IPS DF 4.7 (cell line): ENCODE data around the gene NBL1.
A peak's percentile ranks its signal among the peaks of the same experiment; 100 is the strongest.

ENCODE experiments used
- DNase-seq: peaks from one replicate; pipeline ENCODE4 v3.0.0-alpha.2; 2013; ENCODE audit warnings: low spot score; ENCODE audit errors: extremely low read depth

NBL1 gene

DNA sequence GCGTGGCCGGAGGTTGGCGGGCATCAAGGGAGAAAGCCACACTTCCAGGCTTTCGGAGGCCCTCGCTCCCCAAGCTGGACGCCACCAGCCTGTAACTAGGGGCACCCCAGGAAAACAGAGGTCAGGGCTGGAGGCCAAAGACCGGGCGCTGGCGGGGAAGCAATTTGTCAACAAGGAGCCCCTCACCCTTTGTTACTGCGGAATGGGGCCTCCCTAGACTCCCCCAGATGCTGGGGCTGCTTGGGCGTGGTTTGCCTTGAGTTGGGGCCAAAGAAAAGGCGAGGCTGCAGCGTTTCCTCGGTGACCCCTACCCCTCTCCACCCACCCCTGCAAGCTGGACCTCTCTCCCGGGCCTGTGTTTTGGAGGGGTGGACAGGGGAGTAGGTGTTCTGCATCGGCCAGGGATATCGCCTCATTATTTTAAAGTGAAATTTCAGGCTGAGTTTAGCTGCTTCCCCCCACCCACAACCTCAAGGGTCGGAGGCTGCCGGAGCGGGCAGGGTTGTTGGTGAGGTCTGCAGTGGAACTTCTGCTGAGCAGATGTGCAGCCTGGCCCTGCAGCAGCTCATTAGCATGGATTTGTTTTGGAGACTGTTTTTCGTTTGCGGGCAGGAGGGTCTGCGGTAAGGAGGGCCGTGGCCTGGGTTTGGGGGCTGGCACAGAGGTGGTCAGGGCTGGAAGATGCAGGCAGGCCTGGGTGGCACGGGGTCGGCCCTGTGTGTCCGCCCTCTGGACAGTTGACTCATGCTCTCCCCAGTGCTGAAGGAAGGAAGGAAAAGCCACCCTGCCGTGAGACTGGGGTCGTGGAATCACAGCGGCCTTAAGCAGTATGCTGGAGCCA, 1.5 kb downstream of the NBL1 start:
- DNase-seq, result no peak

DNA sequence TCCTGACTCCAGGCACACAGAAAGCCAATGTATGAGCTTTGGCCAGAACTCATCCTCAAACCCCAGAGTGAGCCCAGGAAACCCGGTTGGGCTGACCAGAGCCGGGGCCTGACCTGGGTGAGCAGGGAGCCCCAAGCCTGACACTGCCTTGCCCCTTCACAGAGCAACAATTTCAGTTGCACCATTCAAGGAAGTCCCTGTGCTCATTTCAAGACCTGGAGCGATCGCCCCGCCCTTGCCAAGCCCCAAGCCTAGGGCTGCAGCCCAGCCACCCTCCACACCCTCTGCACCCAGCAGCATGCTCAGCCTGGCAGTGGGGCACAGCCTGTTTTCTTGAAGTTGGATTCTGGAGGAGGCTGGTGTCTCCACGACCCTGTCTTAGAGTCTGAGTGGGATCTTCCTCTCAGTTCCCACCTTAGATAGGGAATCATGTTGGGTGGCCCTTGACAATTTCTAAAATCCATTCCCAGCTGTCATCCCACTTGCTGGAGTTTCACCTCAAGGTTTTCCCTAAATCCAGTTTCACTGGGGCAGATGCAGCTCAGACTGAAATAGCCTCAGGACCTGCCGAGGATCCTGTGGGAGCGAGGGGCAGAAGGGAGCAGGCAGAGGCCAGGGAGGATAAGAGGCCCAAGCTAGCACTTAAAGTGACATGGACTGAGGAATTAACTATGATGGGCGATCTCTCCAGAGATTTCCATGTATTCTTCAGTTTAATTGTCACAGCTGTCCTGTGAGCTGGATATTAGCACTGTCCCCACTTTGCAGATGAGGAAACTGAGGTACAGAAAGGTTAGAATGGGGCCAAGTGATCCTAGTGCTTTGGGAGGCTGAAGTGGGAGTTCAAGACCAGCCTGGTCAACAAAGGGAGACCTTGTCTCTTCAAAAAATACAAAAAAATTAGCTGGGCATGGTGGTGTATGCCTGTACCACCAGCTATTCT, 2.5 kb downstream of the NBL1 start:
- DNase-seq, result no peak

DNA sequence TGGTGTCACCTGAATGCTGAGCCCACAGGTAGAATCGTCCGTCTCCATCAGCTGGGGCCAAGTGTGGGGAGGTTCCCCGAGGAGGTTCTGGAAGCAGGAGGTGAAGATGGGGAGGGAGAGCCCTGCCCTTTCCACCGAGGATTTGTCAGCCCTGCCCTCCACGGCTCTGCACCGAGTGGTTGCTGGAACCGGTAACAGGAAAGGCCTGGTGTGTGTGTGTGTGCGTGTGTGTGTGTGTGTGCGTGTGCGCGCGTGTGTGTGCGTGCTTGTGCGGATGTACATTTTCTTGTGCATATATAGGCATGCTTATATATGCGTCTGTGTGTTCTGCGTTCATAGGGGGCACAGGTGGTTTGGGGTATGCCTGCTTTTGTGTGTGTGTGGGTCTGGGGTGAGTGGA, 3.5 kb downstream of the NBL1 start:
- no peak for DNase-seq

DNA sequence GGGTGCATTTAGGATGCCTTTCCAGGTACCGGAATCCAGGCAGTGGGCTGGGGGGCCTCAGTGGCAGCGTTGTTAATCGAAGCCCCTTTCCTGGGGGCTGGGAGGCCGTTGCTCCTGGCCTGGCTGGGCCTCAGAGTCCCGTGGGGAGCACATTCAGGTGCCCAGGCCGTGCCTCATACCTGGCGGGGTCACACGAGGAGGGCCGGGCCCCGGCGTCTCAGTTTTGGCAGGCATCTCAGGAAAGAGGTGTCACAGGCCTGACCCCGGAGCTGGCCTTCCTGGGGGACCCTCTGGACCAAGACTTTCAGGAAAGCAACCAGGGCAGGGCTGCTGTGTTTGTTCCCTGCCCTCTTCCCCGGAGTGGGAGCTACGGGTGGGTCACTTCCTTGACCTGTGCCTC, 4.1 kb downstream of the NBL1 start:
- no peak for DNase-seq

DNA sequence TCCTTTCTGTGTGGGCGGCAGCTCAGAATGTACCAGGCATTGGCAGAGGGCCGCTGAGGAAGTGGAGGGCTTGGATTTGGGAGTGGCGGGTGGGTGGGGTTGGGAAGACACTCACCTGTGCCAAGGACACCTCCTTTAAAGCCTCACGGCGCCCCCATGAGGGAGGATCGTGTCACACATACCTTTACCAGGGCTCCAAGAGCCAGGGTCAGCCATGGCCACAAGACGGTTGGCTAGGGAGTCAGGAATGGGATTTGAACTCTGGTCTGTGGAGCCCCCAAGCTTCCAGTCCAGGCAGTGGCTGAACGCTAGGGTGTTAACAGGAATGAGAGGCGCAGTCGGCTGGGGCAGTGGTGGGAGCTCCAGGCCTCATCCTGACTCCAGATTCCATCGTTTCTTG, 4.6 kb downstream of the NBL1 start:
- peak; percentile 76 for DNase-seq

DNA sequence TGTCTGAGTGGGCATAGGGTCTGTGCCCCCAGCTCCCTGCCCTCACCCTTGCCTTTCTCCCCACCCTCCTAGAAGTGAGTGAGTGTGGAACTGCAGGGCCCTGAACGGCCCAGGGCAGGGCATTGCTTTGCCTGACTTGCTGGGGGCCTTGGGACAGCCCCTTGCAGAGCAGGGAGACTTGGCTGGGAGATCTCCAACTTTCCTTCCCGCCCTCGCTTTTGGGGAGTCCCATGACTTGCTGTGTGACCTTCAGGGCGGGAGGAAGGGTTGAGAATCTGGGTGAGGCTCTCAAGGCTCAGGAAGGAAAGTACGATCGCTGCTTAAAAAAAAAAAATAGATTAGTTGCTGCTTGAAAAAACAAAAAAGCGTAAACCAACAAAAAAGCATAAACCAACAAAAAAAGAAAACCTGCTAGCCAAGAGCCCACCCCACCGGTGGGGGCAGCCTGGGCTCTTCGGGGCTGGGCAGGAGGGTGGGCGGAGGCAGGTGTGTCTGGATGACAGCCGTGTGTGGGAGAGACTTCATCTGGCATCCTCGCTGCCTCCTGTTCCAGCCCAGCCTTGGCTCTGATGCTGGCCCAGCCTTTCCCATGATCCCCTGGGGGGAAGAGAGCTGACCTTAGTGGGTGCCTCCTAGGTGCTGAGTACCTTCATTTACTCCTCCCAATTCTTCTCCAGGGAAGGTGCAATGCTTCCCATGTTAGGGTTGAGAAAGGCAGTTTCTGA, 6.5 kb downstream of the NBL1 start:
- no peak for DNase-seq

DNA sequence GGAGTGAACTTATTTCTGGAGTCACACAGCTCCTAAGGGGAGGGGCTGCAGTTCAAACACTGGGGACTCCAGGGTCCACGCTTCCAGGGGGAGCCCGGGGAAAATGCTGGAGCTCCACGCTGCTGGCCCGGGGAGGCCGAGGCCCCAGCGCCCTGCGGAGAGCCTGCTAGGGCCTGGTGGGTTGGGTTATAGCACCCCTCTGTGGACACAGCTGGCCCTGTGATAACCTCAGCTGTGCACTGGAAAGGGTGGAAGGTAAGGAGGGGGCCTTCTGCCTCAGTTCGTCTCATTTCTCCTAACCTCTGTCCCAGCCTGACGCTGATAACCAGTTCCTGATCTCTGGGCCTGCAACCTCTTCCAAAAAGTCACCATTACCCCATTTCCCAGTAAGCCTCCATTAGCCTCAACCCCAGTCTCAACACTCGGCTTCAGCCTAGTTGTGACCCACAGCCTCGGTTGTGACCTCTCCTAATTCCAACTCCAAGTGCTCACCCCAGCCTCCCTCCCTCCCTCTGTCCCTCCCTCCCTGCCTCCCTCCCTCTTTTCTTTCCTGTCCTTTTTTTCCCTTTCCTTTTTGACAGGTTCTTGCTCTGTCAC, 7.1 kb downstream of the NBL1 start:
- no peak for DNase-seq

DNA sequence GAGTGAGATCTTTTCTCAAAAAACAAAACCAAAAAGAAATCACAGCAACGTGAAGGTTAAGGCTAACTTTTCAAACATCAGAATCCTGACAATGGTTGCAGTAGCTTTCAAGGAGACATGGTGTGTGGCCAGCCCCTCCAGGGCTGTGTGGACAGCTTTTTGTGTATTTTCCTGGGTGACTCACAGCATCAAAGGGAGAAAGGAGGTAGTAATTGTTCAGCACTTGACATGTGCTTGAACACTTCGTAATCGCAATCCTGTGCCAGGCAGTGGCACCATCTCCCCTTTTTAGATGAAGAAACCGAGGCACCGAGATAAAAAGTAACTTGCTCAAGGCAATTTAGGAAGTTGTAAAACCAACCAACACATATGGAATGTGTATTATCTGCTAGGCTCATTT, 10.3 kb downstream of the NBL1 start:
- no peak for DNase-seq

DNA sequence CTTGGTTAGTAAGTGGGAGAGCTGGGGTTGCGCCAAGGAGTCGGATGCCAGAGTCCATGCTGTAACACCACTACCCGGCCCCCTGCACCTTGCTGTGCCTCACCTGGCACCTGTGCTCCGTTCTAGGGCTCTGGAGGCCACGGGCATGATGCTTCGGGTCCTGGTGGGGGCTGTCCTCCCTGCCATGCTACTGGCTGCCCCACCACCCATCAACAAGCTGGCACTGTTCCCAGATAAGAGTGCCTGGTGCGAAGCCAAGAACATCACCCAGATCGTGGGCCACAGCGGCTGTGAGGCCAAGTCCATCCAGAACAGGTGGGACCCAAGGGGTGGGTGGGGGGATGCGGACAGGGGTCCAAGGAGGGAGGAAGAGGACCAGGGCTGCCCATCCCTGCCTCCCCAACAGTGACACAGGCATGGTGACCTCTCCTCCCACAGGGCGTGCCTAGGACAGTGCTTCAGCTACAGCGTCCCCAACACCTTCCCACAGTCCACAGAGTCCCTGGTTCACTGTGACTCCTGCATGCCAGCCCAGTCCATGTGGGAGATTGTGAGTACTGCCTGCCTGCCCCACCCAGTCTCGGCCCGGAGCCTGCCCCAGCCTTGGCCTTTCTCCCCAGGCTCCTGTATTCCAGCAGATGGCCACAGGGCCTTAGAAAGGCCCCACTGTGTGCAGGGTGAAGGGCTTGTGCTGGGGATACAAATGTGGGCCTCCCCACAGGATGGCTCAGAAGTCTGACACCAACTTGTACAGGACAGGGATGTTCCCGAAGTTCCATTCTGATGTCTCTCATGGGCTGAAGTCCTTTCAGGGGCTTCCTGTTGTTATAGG, 11.0 kb downstream of the NBL1 start:
- DNase-seq, result no peak

DNA sequence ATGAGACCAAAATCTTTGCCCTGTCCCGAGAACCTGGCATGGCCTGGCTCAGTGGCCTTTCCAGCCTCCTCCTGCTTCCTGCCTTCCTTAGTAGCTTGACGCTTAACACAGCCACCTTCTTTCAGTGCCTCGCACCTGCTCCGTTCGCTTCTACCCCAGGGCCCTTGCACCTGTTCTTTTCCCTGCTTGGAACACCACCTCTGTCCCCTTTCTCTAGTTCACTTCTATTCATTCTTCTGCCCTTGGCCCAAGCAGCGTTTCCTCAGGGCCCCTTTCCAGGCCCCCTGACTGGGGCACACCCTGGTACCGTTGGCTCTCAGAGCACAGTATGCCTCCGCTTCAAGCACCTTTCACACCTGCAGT, 11.6 kb downstream of the NBL1 start:
- no peak for DNase-seq

DNA sequence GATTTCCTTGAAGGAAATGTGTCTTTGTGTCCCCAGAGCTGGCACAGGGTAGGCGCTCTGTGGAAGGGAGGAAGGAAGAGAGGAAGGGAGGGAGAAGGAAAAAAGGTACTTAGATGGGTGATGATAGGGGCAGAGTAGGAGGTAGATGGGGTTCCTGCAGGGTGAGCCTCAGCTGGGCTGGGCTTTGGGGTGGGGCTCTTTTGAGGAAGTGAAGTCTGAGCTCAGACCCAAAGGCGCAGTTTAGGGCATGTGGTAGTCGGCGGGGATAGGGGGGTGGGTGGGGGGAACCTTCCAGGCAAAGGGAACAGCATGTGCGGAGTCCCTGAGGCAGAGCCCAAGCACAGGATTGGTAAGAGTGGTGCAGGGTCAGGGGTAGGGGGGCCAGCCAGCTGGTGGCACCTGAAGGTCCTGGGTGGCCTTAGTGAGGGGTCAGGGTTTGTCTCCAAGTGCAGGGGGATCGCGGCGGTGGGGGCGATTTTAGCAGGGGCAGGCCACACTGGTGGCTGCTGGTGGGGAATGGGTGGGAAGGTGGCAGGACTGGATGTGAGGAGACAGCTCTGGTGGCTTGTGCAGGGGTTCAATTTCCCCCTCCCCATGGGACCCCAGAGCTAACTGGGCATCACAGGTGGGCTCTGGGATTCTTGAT, 12.1 kb downstream of the NBL1 start:
- no peak for DNase-seq

DNA sequence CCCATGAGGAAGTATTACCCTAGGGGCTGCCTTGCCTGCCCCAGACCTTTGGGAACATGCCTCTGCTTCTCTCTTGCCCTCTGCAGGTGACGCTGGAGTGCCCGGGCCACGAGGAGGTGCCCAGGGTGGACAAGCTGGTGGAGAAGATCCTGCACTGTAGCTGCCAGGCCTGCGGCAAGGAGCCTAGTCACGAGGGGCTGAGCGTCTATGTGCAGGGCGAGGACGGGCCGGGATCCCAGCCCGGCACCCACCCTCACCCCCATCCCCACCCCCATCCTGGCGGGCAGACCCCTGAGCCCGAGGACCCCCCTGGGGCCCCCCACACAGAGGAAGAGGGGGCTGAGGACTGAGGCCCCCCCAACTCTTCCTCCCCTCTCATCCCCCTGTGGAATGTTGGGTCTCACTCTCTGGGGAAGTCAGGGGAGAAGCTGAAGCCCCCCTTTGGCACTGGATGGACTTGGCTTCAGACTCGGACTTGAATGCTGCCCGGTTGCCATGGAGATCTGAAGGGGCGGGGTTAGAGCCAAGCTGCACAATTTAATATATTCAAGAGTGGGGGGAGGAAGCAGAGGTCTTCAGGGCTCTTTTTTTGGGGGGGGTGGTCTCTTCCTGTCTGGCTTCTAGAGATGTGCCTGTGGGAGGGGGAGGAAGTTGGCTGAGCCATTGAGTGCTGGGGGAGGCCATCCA, 12.8 kb downstream of the NBL1 start:
- no peak for DNase-seq

DNA sequence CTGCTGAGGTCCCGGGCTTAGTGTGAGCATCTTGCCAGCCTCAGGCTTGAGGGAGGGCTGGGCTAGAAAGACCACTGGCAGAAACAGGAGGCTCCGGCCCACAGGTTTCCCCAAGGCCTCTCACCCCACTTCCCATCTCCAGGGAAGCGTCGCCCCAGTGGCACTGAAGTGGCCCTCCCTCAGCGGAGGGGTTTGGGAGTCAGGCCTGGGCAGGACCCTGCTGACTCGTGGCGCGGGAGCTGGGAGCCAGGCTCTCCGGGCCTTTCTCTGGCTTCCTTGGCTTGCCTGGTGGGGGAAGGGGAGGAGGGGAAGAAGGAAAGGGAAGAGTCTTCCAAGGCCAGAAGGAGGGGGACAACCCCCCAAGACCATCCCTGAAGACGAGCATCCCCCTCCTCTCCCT, 13.4 kb downstream of the NBL1 start:
- DNase-seq, result no peak

DNA sequence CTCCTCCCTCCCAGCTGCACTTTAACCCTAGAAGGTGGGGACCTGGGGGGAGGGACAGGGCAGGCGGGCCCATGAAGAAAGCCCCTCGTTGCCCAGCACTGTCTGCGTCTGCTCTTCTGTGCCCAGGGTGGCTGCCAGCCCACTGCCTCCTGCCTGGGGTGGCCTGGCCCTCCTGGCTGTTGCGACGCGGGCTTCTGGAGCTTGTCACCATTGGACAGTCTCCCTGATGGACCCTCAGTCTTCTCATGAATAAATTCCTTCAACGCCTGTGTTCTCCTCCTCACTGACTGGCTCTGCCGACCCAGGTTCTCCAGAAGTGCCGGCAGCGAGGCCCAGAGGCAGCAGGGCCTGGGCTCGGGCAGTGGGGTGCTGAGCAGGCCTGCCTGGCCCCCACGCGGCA, 14.1 kb downstream of the NBL1 start:
- DNase-seq, result no peak

DNA sequence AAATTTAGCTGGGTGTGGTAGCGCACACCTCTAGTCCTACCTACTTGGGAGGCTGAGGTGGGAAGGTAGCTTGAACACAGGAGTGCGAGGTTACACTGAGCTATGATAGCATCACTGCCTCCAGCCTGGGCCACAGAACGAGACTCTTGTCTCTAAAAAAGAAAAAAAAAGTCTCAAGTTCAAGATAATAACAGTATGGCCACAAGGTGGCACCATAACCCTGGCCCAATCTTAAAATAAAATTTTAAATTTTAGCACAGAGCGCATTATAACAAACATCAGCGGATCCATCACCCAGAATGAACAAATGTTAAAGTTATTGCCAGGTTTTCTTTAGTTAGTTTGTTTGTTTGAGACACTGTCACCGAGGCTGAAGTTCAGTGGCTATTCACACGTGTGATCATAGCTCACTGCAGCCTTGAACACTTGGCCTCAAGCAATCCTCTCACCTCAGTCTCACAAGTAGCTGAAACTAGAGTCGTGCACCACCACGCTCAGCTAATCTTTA, 17.7 kb downstream of the NBL1 start:
- DNase-seq, result no peak

DNA sequence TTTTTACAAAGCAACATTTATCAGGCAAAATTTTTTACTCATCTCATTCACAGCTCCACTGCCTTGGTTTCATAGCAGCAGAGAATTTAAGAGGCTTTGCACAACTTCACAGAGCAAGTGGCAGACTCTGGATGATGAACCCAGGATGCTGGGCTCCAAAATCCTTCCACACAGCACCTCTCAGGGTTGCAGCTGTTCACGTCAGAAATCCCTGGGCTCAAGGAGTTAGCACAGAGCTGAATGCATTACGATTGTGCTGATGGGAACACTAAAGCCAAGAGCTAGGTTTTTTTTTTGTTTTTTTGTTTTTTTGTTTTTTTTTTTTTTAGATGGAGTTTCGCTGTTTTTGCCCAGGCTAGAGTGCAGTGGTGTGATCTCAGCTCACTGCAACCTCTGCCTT, 18.2 kb downstream of the NBL1 start:
- no peak for DNase-seq

DNA sequence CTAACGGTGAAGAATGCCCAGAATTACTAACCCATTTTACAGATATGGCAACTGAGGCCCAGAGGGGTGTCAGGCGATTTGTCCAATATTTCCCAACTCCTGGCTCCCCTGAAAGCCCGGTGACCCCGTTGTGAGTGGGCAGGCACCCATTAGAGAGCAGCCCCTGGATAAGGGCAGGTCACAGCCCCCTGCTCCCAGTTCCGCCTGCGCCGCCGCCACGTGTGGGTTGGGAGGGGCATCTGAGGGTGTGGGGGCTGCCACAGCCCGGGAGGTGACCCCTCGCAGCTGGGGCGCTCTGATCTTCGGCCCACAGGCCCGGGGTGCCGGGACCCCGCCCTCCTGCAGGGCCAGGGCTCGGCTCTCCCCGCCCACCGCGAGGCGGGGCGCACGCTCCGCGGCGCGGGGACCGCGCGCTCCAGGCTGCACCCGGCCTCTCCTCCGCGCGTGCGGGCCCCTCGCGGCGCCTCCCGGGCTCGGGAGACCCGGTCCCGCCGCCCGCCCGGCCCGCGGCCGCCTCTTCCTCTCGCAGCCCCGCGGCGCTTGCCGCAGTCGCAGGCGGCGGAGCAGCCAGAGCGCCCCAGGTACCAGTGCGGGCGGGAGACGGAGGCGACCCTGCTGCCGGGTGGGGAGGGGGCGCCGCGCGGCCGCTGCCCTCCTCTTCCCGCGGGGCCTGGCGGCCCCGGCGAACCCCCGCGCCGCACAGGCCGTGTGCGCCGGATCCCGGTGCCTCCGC, 20.5 kb downstream of the NBL1 start, which contains the start of gene HTR6:
HTR6 (plus strand) TSS at position 423 of the 733 bp plus-strand sequence. CDS start 879 bp downstream, outside the sequence.
- no peak for DNase-seq

DNA sequence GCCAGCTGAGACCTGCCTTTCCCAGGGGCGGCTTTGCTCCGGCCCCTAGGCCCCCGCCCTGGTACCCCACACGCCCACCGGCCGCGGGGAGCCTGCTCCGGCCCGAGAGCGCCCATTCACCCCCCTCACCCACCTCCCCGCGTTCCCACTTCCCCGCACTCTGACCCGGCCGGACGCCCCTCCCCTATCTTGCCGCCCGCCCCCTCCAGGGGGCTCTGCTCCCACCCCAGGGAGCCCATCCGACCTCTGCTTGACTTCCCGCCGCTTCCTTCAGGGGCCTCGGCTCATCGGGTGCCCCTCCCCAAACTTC, 21.0 kb downstream of the NBL1 start:
- no peak for DNase-seq
